H1 (cell line): ENCODE data around the gene CTPS1. TPM values are rescaled to one million over a fixed set of nuclear protein-coding genes. Genes with fewer than 3 reads are reported as not detected.

Experiments
- CTCF ChIA-PET: fragments of 300-600 bp; sonication (Branson Sonifier 250); formaldehyde crosslinking; loops from one replicate; lab custom pipeline; 2021; ENCODE audit not compliant: partially characterized antibody; lab: Charles Lee
- POLR2A ChIA-PET: fragments of 300-600 bp; sonication (Branson Sonifier 250); formaldehyde crosslinking; loops from one replicate; lab custom pipeline; 2021; ENCODE audit warnings: inconsistent platforms; ENCODE audit not compliant: partially characterized antibody; lab: Charles Lee
- DNase-seq, 2 experiments: peaks; one replicate each; pipeline versions ENCODE4 v3.0.0 to v3.0.0-alpha.2; 2010 to 2022; ENCODE audit warnings: low spot score in 2 of 2, low read depth in 1 of 2, mixed read lengths in 1 of 2
- FAIRE-seq: peaks from 2 replicates; lab custom pipeline; 2011; peaks lifted over from hg19 to GRCh38; lab: Jason Lieb, UNC
- H2AFZ ChIP-seq: 2 replicates; pipeline ENCODE4 v1.8.1; 2012; ENCODE audit warnings: low read length, inconsistent platforms
- H2AK5ac ChIP-seq: 2 replicates; pipeline ENCODE4 v1.6.1; 2013; ENCODE audit warnings: low read depth, low read length
- H2BK120ac ChIP-seq: replicated peaks from 2 replicates; pipeline ENCODE3; 2013; ENCODE audit warnings: low read depth, low read length, inconsistent platforms
- H2BK12ac ChIP-seq: 2 replicates; pipeline ENCODE4 v1.6.1; 2013; ENCODE audit warnings: low read depth, low read length
- H2BK15ac ChIP-seq: 2 replicates; pipeline ENCODE4 v1.6.1; 2013; ENCODE audit warnings: low read length
- H2BK20ac ChIP-seq: 2 replicates; pipeline ENCODE4 v1.6.1; 2013; ENCODE audit warnings: low read length
- H2BK5ac ChIP-seq: 2 replicates; pipeline ENCODE4 v1.6.1; 2013; ENCODE audit warnings: low read depth, low read length
- H3K14ac ChIP-seq: 2 replicates; pipeline ENCODE4 v1.6.1; 2013; ENCODE audit warnings: inconsistent platforms; ENCODE audit not compliant: insufficient read length
- H3K18ac ChIP-seq: 2 replicates; pipeline ENCODE4 v1.6.1; 2013; ENCODE audit warnings: low read length; ENCODE audit errors: extremely low read depth
- H3K23ac ChIP-seq: 2 replicates; pipeline ENCODE4 v1.6.1; 2013; ENCODE audit warnings: inconsistent platforms; ENCODE audit not compliant: insufficient read length
- H3K23me2 ChIP-seq: 2 replicates; pipeline ENCODE4 v1.6.1; 2013; ENCODE audit warnings: low read depth, low read length
- H3K27ac ChIP-seq: 2 replicates; pipeline ENCODE4 v1.6.1; 2011; ENCODE audit warnings: low read depth, low read length, inconsistent platforms
- H3K27me3 ChIP-seq, 4 experiments: replicated peaks in 1 of 4; 1 replicate in 1 of 4; 2 replicates in 3 of 4; pipeline versions ENCODE4 v1.6.1 to v1.8.1; 2011 to 2013; ENCODE audit warnings: low read length in 3 of 4, mild to moderate bottlenecking in 3 of 4, inconsistent platforms in 2 of 4, mixed read lengths in 2 of 4, moderate library complexity in 1 of 4; ENCODE audit not compliant: control insufficient read depth in 3 of 4, insufficient read depth in 3 of 4; ENCODE audit errors: extremely low read depth in 1 of 4
- H3K36me3 ChIP-seq, 4 experiments: 2 replicates each; pipeline versions ENCODE4 v1.6.1 to v1.8.1; 2011 to 2013; ENCODE audit warnings: mild to moderate bottlenecking in 4 of 4, low read length in 3 of 4, moderate library complexity in 2 of 4, control low read depth in 1 of 4, inconsistent platforms in 1 of 4; ENCODE audit not compliant: insufficient read depth in 4 of 4, control insufficient read depth in 2 of 4
- H3K4ac ChIP-seq: replicated peaks from 2 replicates; pipeline ENCODE3; 2013; ENCODE audit warnings: low read length, low read depth, mixed read lengths, inconsistent platforms; ENCODE audit not compliant: insufficient read length
- H3K4me1 ChIP-seq, 4 experiments: replicated peaks in 1 of 4; 1 replicate in 1 of 4; 2 replicates in 3 of 4; pipeline versions ENCODE4 v1.6.1 to v1.8.1; 2011 to 2013; ENCODE audit warnings: low read length in 3 of 4, inconsistent platforms in 2 of 4, mixed read lengths in 1 of 4; ENCODE audit not compliant: insufficient read depth in 4 of 4, control insufficient read depth in 3 of 4
- H3K4me2 ChIP-seq, 2 experiments: 2 replicates each; pipeline versions ENCODE4 v1.6.1 to v1.8.1; 2011 to 2013; ENCODE audit warnings: low read depth in 2 of 2, low read length in 2 of 2, control low read depth in 1 of 2, inconsistent platforms in 1 of 2, mild to moderate bottlenecking in 1 of 2; ENCODE audit not compliant: insufficient read depth in 1 of 2
- H3K4me3 ChIP-seq, 4 experiments: fragments of 200-600, 300-600 bp in 1 of 4; sonication (generic), shearing (Covaris generic), sonication (Bioruptor Twin) in 1 of 4; 2 replicates each; pipeline versions ENCODE4 v1.5.1 to v1.8.1; 2011 to 2016; ENCODE audit warnings: low read length in 4 of 4, low read depth in 3 of 4, control low read depth in 2 of 4, inconsistent platforms in 2 of 4, mild to moderate bottlenecking in 2 of 4, mixed read lengths in 1 of 4, moderate library complexity in 1 of 4; ENCODE audit not compliant: insufficient read depth in 2 of 4; ENCODE audit errors: extremely low read depth in 1 of 4
- H3K56ac ChIP-seq: replicated peaks from 2 replicates; pipeline ENCODE3; 2013; ENCODE audit warnings: low read depth, mild to moderate bottlenecking, mixed read lengths, low read length, inconsistent platforms; ENCODE audit not compliant: insufficient read length
- H3K79me1 ChIP-seq: 2 replicates; pipeline ENCODE4 v1.6.1; 2013; ENCODE audit warnings: low read depth, low read length, control low read depth
- H3K79me2 ChIP-seq, 2 experiments: 2 replicates each; pipeline versions ENCODE4 v1.6.1 to v1.8.1; 2012 to 2013; ENCODE audit warnings: low read length in 2 of 2, mild to moderate bottlenecking in 2 of 2, inconsistent platforms in 1 of 2; ENCODE audit not compliant: insufficient read depth in 2 of 2, control insufficient read depth in 1 of 2
- H3K9ac ChIP-seq, 4 experiments: replicated peaks in 1 of 4; 1 replicate in 1 of 4; 2 replicates in 3 of 4; pipeline versions ENCODE4 v1.6.1 to v1.8.1; 2011 to 2013; ENCODE audit warnings: low read depth in 3 of 4, low read length in 3 of 4, control low read depth in 2 of 4, mild to moderate bottlenecking in 2 of 4, moderate library complexity in 2 of 4, inconsistent platforms in 1 of 4; ENCODE audit errors: extremely low read depth in 1 of 4
- H3K9me3 ChIP-seq, 2 experiments: 2 replicates each; pipeline versions ENCODE4 v1.6.1 to v1.8.1; 2012 to 2013; ENCODE audit warnings: mild to moderate bottlenecking in 2 of 2, moderate library complexity in 2 of 2, control low read depth in 1 of 2, inconsistent platforms in 1 of 2, low read depth in 1 of 2, low read length in 1 of 2, mixed read lengths in 1 of 2; ENCODE audit not compliant: insufficient read depth in 2 of 2
- H4K20me1 ChIP-seq, 2 experiments: replicated peaks in 1 of 2; 2 replicates each; pipeline versions ENCODE3 to v1.8.1; 2011 to 2013; ENCODE audit warnings: inconsistent platforms in 2 of 2, low read length in 2 of 2, mild to moderate bottlenecking in 1 of 2; ENCODE audit not compliant: insufficient read depth in 2 of 2, control insufficient read depth in 1 of 2
- H4K5ac ChIP-seq: 2 replicates; pipeline ENCODE4 v1.6.1; 2013; ENCODE audit warnings: low read length, low read depth, mixed read lengths, inconsistent platforms; ENCODE audit not compliant: insufficient read length
- H4K8ac ChIP-seq: 2 replicates; pipeline ENCODE4 v1.8.0; 2013; ENCODE audit warnings: mild to moderate bottlenecking, moderate library complexity, low read length, inconsistent platforms; ENCODE audit not compliant: insufficient read depth; ENCODE audit errors: extremely low read depth
- H4K91ac ChIP-seq: replicated peaks from 2 replicates; pipeline ENCODE3; 2013; ENCODE audit warnings: low read length, mixed read lengths, inconsistent platforms; ENCODE audit not compliant: insufficient read length
- CEBPB ChIP-seq: IDR thresholded peaks from 2 replicates; pipeline ENCODE4 v1.6.1; 2012; ENCODE audit warnings: low read depth, low read length
- CHD1 ChIP-seq: IDR thresholded peaks from 2 replicates; pipeline ENCODE4 v1.6.1; 2012; ENCODE audit warnings: low read depth, low read length, improper control_type of control experiment
- CHD2 ChIP-seq: IDR thresholded peaks from 2 replicates; pipeline ENCODE4 v1.6.1; 2012; ENCODE audit warnings: low read length, improper control_type of control experiment
- HDAC2 ChIP-seq, 2 experiments: fragments of 300-600 bp in 1 of 2; sonication (generic) in 1 of 2; IDR thresholded peaks; 2 replicates each; pipeline ENCODE4 v1.6.1; 2011 to 2012; ENCODE audit warnings: low read depth in 2 of 2, low read length in 2 of 2, mild to moderate bottlenecking in 2 of 2, moderate library complexity in 2 of 2, borderline replicate concordance in 1 of 2, inconsistent platforms in 1 of 2
- POLR2A ChIP-seq, 2 experiments: IDR thresholded peaks; 1 replicate in 1 of 2; 2 replicates in 1 of 2; pipeline ENCODE4 v1.6.1; 2011; ENCODE audit warnings: low read depth in 2 of 2, low read length in 2 of 2, mild to moderate bottlenecking in 2 of 2; ENCODE audit errors: control extremely low read depth in 1 of 2
- POLR2AphosphoS5 ChIP-seq: IDR thresholded peaks from 2 replicates; pipeline ENCODE4 v1.6.1; 2011; ENCODE audit warnings: low read depth, low read length
- POU5F1 ChIP-seq: IDR thresholded peaks from 2 replicates; pipeline ENCODE4 v1.6.1; 2011; ENCODE audit warnings: low read depth, mild to moderate bottlenecking, low read length, moderate library complexity
- SAP30 ChIP-seq: fragments of 300-600 bp; sonication (generic); IDR thresholded peaks from 2 replicates; pipeline ENCODE4 v1.7.1; 2012; ENCODE audit warnings: low read length, moderate library complexity, mild to moderate bottlenecking, inconsistent platforms; ENCODE audit not compliant: insufficient read depth, insufficient replicate concordance
- SIRT6 ChIP-seq: IDR thresholded peaks from one replicate; pipeline ENCODE4 v1.7.1; 2012; ENCODE audit warnings: low read length, inconsistent platforms
- SRF ChIP-seq: IDR thresholded peaks from 2 replicates; pipeline ENCODE4 v1.6.1; 2011; ENCODE audit warnings: mild to moderate bottlenecking, low read depth, low read length, moderate library complexity
- SUZ12 ChIP-seq: fragments of 200-600 bp; sonication (generic); IDR thresholded peaks from 2 replicates; pipeline ENCODE4 v1.6.1; 2012; ENCODE audit warnings: mild to moderate bottlenecking, inconsistent platforms, low read length, moderate library complexity, mixed read lengths
- TAF1 ChIP-seq: IDR thresholded peaks from 2 replicates; pipeline ENCODE4 v1.6.1; 2011; ENCODE audit warnings: mild to moderate bottlenecking, low read depth, low read length
- WGBS, 2 experiments: shearing (Covaris generic) in 1 of 2; methylation state at CpG; one replicate each; pipeline versions ENCODE4 v1.1.6 to v1.1.7; 2013 to 2015; ENCODE audit warnings: low lambda C conversion rate in 2 of 2, mixed read lengths in 2 of 2, inconsistent platforms in 1 of 2, low coverage in 1 of 2, missing lambda C conversion rate in 1 of 2; ENCODE audit not compliant: insufficient replicate concordance in 2 of 2, insufficient coverage in 1 of 2, insufficient read length in 1 of 2; ENCODE audit errors: extremely low coverage in 1 of 2, missing lambda C conversion rate in 1 of 2; 5-methylcytosine and 5-hydroxymethylcytosine counted together
- polyA plus RNA-seq, 7 experiments: library from polyadenylated mRNA; depleted of rRNA in 3 of 7; stranded (reverse) in 5 of 7; unstranded in 2 of 7; fragments of >200 nt in 5 of 7; fragments of 200-250 nt in 2 of 7; gene quantifications; 1 replicate in 5 of 7; 2 replicates in 1 of 7; 4 replicates in 1 of 7; pipeline versions ENCODE4 v1.2.1 to v1.2.3, GENCODE V29; 2011 to 2013; ENCODE audit warnings: missing spikeins in 2 of 7, mixed read lengths in 2 of 7
- total RNA-seq: library from RNA; stranded (reverse); fragmentation: NEBNext Ultra II Directional; extraction: Animal tissue kit (Norgen Biotek cat#: 25700); gene quantifications from 2 replicates; pipeline ENCODE4 v1.2.1, GENCODE V29; 2021
- TF ChIP-seq, protein P1 (sequence below): IDR thresholded peaks from 2 replicates; pipeline ENCODE4 v1.6.1; 2012; ENCODE audit warnings: inconsistent platforms

CTPS1 gene
- total and polyA plus RNA-seq, 2 of the 8 experiments (the other 6 are each of a cell fraction or from before 2014, with no cell fraction given), result 35.5 to 103 TPM

DNA sequence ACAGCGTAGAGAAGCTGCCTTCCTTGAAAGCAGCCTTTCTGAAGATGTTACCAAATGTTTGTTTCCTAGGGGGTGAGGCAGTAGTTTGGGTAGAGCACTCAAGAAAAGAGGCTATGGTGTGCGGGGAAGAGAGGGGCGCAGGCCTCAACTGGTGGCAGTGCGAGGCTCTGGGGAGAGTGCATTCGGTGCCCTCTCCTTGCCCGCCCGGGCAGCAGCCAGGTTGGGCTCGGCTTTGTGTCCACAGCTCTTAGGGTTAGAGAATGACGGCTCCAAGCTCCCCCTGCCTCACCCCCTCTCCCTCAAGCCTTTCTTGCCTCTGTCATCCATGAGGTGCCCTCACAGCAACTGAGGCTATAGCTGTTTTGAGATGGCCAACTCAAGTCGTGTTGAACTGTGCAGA is 42.9 kb downstream of the CTPS1 start:
- POLR2A ChIA-PET, result interaction anchor here (1.0 to 3.4 kb wide), 9 partner anchors 8 to 47 kb away, joined by 3 to 17 read pairs (median 5); partner anchors contain the start of gene CTPS1
- H4K91ac ChIP-seq, result no peak overlapping the region
- no peak overlapping the region for H3K4me2 ChIP-seq
- CTCF ChIA-PET, result interaction anchor here (0.7 to 1.5 kb wide), 8 partner anchors 11 to 470 kb away, joined by 3 to 4 read pairs (median 3); no protein-coding TSS in a partner anchor
- peaks cover 4 to 6% of the 10 kb centered on the region in 2 experiments for H4K20me1 ChIP-seq
- H3K4me1 ChIP-seq, result peaks cover 0 to 7% (median 4%) of the 10 kb centered on the region in 4 experiments; a peak in 4 of 7 replicates
- no peak overlapping the region for H3K56ac ChIP-seq
- no peak overlapping the region for H2BK5ac ChIP-seq
- 91% methylated on average over 10 of the region's 10 CpGs; no CpG with 5 or more reads in 1 of the 2 experiments for WGBS, 2 experiments
- no peak overlapping the region for H3K4me3 ChIP-seq
- no peak overlapping the region for H3K4ac ChIP-seq
- no peaks in the 10 kb centered on the region for H3K79me2 ChIP-seq
- H2BK20ac ChIP-seq, result no peak overlapping the region
- no peak overlapping the region for H3K18ac ChIP-seq
- H3K9ac ChIP-seq, result no peak overlapping the region
- no peak overlapping the region for H2AK5ac ChIP-seq
- no peak overlapping the region for H2AFZ ChIP-seq
- H3K27me3 ChIP-seq, result peaks cover 0 to 13% (median 6%) of the 10 kb centered on the region in 4 experiments; a peak in 5 of 7 replicates
- no peak overlapping the region for H2BK120ac ChIP-seq
- no peak overlapping the region for H3K23ac ChIP-seq
- FAIRE-seq (no peak), DNase-seq (no peak)
- H3K14ac ChIP-seq, result no peak overlapping the region
- no peak overlapping the region for H4K5ac ChIP-seq
- H3K79me1 ChIP-seq, result no peaks in the 10 kb centered on the region
- no peaks in the 10 kb centered on the region for H3K9me3 ChIP-seq
- H2BK12ac ChIP-seq, result no peak overlapping the region
- TF ChIP-seq SUZ12 (no peak), HDAC2 (IDR thresholded peaks at IDR 0.05; ENCODE audit: borderline replicate concordance in 1 of 2, low read depth in 2 of 2, low read length in 2 of 2) (no peak), POLR2A (IDR thresholded peaks at IDR 0.05; ENCODE audit: control extremely low read depth in 1 of 2, low read depth in 2 of 2, low read length in 2 of 2) (no peak), POLR2AphosphoS5 (no peak), POU5F1 (no peak), CHD1 (no peak), CEBPB (no peak), SAP30 (no peak), SRF (no peak), SIRT6 (no peak), CHD2 (no peak), TAF1 (no peak)
- TF ChIP-seq, protein P1, sequence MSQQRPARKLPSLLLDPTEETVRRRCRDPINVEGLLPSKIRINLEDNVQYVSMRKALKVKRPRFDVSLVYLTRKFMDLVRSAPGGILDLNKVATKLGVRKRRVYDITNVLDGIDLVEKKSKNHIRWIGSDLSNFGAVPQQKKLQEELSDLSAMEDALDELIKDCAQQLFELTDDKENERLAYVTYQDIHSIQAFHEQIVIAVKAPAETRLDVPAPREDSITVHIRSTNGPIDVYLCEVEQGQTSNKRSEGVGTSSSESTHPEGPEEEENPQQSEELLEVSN, result no peak
- TF ChIP-seq, all 59 proteins: peak for 0
- Histone ChIP-seq H3K23me2 (no peaks in the 10 kb centered on the region), H2BK15ac (no peak overlapping the region), H4K8ac (no peak overlapping the region), H3K27ac (no peak overlapping the region), H3K36me3 (peaks cover 2 to 16% (median 8%) of the 10 kb centered on the region in 4 experiments; a peak in 5 of 8 replicates)
